HG02798 (cell line): ENCODE results near the gene SRSF7.
"Not testable (repeated sequence)": the region's sequence is repeated elsewhere in the genome, so short reads cannot be mapped to it uniquely, and the experiment has no call there.

Experiments
- ATAC-seq: cut with Tn5 transposase; IDR thresholded peaks from one replicate; pipeline ENCODE4 v1.9.1; 2021; ENCODE audit warnings: mild to moderate bottlenecking; ENCODE audit not compliant: unreplicated experiment, poor library complexity

Gene SRSF7

DNA sequence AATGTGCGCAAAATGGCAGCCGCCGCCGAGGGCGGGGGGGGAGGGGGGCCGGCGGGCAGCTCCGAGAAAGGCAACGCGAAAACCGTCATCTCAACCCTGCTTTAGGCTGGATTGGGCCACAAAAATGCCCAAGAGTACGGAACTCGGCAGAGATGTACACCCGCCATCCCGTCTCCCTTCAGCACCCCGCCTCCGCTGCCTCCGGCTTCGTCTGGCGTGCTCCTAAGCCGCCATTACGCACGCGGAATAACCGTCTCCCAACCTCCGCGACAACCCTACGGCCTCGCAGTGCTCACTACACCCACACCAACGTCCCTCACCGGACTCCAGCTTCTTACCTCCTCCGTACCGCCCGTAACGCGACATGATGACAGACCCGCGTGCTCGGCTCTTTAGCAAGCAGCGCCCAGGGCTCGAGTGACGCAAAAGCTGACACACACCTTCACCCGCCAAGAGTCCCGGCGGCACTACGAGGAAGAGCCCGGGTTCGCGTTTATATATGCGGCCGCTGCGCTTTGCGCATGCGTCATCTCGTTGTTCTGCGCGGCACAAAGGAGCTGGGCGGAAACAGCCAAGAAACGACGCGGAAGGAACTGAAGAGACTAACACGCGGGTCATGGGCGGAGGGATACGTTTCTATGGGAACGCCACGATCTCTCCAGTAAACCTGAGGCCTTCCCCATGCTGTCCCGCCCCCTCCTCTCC lies at the start of gene SRSF7:
Gene SRSF7, minus strand, starts transcription at position 471 of the 705 bp plus-strand sequence. Its CDS starts 105 bp downstream, at position 366.
- ATAC-seq: peak; percentile 85

DNA sequence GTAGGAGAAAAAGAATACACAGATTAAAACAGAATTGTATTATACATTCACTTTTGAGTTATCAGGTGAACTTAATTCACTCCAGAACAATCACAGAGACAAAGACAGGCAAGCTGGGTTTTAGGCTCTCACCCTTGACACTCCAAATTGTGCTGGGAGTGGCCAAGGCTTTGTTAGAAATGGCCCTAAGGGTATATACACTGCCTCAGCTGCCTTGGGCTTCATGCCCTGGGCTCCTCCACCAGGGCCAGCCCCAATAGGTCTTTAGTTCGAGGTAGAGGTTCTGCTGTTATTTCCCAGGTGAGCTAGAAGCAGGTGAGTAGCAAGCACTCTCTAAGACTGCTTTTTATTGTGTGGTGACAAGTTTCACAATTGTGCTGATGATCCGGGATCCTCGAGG lies 46.8 kb upstream of the SRSF7 start:
- no peak for ATAC-seq

DNA sequence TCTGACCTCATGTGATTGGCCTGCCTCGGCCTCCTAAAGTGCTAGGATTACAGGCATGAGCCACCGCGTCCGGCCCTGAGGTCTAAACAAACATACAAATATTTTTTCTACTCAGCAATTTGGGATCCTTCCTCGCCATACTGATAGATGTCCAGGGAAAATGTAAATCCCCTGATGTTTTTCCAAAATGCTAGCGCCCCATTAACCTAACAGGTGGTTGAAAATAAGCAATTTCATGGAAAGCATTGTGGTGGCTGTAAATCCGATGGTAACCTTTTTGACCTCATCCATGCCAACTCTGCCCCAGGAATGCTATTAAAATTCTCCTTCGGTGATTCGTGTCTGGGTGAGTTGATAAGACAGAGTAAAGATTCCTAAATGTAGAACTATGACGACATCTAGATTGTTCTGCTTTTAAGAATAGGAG lies 46.1 kb upstream of the SRSF7 start:
- ATAC-seq: no peak

DNA sequence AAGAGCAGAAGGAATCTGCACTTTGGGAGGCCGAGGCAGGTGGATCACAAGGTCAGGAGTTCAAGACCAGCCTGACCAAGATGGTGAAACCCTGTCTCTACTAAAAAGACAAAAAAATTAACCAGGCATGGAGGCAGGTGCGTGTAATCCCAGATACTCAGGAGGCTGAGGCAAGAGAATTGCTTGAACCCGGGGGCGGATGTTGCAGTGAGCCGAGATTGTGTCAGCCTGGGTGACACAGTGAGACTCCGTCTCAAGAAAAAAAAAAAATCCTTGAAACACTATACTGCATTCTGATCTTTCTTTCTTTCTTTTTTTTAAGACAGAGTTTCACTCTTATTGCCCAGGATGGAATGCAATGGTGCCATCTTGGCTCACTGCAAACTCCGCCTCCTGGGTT lies 43.9 kb upstream of the SRSF7 start:
- ATAC-seq: not testable (repeated sequence)

DNA sequence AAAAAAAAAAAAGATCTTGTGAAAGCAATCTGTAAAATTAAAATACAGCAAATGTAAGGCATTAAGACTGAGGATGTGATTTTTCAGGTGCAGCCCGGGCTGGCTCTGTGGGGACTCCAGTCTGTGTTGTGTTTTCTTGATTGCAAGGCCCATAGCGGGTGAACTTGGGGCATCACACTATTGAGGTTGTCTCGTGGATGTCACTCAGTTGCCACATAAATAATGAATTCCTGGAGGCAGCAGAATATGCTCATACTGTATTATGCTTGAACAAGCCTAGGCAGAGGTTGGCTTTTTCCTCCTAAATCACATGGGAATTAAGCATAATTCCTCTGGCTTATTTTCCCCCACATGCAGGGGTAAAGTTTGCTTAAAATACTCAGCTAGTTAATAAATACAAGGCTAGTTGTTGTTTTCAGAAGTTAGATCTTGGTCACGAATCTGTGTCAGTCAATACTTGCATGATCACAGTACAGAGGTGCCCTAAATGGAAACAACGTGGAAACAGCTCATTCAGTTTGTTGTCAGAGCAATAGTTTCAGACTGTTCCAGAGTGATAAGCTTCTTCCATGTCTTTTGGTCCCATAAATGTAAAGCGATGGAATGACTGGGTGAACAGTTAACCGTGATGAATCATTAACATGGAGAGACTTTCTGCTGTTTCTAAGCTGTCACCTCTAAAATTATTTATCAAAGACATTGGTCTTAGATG lies 43.2 kb upstream of the SRSF7 start:
- no peak for ATAC-seq

DNA sequence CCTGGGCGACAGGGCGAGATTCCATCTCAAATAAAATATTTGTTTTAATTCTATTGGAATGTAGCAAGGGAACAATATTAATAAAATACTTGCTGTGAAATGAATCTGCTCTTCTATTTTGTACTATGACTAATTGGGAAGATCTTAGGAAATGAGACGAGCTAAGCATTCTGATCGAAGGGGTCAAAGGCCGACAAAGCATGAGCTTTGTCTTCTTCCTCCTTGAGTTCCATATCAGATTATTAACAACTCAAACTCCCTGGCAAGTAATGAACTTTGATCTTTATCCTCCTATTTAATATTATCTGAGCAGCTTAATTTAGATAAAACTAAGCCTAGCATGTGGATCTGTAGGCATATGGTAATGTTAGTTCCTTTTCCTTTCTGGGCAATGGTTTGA lies 42.4 kb upstream of the SRSF7 start:
- ATAC-seq: no peak

DNA sequence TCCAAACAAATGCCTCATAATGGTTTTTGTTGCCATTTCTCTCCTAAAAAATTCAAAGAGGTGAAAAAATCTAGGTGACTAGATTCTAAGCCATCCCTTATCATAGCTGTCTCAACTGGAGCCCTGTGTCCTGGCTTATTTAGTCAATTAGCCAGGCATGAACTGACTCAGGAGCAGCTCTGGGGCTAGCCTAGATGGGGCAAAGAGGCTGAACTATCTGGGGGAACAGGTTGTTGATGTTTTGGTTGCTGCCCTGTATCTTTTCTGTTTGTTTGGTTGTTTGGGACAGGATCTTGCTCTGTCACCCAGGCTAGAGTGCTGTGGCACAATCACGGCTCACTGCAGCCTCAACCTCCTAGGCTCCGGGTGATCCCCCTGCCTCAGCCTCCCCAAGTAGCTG lies 41.6 kb upstream of the SRSF7 start:
- ATAC-seq: no peak

DNA sequence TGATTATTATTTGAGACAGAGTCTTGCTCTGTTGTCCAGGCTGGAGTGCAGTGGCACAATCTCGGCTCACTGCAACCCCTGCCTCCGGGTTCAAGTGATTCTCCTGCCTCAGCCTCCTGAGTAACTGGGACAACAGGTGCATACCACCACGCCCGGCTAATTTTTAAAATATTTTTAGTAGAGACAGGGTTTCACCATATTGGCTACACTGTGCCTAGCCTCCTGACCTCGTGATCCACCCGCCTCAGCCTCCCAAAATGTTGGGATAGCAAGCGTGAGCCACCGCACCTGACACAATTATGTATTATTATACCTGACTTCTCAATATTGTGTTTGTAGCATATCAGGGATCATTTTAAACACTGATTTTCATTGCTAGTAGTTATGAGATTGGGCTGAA lies 41.2 kb upstream of the SRSF7 start:
- ATAC-seq: not testable (repeated sequence)

DNA sequence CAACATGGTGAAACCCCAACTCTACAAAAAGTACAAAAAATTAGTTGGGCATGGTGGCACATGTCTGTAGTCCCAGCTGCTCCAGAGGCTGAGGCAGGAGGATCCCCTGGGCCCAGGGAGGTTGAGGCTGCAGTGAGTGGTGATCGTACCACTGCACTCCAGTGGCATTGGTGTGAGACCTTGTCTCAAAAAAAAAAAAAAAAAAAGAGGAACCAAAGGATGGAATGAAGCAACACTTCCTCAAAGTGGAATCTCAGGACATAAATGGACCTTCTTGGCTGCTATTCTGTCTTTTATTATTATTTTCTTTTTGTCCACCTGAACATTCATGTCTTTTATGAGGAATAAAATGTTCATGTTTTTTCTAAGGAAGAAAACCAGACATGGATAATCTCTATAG lies 40.6 kb upstream of the SRSF7 start:
- no peak for ATAC-seq

DNA sequence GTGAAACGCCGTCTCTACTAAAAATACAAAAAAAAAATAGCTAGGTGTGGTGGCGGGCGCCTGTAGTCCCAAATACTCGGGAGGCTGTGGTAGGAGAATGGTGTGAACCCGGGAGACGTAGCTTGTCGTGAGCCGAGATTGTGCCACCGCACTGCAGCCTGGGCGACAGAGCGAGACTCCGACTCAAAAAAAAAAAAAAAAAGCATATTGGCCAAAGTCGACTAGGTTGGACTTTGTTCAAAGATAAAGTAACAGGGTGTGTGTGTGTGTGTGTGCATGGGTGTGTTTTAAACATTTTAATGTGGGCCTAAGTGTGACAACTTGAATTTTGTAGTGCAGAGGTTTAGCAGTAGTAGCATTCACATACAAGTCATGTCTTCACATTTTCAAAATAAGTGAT lies 38.5 kb upstream of the SRSF7 start:
- ATAC-seq: no peak

DNA sequence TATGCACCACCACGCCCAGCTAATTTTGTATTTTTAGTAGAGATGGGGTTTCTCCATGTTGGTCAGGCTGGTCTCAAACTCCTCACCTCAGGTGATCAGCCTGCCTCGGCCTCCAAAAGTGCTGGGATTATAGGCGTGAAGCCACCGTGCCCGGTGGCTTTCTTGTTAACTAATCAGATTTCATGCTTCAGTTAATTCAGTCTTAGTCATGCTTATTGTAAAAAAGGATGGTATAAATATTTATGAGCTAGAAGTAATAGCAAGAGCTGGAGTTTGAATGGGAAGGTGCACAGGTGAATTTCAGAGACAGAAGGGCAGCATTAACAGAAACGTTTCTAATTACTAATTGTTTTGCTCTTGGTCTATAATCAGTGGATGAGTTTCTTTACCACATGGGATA lies 37.1 kb upstream of the SRSF7 start:
- no peak for ATAC-seq

DNA sequence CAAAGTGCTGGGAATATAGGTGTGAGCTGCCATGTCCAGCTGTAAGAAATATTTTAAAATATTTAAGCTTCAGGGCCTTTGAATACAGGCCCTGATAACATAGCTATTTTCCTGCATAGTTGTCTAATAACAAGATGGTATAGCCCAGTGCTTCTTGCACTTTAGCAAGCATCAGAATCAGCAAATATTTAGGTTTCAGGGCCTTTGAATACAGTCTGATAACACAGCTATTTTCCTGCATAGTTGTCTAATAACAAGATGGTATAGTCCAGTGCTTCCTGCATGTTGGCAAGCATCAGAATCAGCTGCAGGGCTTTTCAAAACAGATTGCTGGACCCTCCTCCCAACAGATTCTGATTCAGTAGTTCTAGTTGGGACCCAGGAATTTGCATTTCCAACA lies 32.4 kb upstream of the SRSF7 start:
- no peak for ATAC-seq

DNA sequence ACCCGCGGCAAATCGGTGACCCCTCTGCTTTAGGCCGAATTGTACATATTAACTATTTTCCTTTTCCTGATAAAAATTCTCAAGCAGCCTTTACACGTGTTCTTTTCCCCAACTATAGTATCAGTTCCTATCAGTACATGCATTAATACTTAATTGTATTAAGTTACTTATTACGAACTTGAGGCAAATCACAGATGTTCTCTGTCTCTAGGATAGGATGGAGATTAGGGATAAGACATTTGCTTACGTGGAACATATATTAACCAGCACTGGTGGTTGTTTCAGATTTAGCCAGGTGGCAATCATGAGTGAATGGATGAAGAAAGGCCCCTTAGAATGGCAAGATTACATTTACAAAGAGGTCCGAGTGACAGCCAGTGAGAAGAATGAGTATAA lies 27.5 kb upstream of the SRSF7 start:
- ATAC-seq: no peak

DNA sequence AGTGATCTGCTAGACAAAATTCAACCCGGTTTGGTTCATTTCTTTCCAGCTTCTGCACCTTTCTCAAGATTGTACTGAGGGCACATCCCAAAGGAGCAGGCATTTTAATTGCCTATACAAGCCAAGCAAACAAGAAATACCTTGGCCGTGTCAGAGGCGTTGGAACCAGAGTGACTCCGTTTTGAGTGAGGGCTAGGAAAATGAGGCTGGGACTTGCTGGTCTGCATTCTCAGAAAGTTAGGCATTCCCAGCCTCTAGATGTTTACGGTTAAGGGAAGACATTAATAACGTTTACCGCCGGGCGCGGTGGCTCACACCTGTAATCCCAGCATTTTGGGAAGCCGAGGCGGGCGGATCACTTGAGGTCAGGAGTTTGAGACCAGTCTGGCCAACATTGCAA lies 25.4 kb upstream of the SRSF7 start:
- no peak for ATAC-seq

DNA sequence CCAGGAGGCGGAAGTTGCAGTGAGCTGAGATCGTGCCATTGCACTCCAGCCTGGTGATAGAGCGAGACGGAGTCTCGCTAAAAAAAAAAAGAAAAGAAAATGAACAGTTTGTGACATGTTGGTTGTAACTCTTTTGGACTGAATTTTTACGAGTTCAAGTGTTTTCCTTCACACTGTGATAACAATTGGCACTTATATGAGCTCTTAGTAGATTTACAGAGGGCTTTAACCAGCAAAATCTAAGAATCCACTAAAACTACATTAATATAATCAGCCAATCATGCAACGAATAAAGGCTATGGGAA lies 24.7 kb upstream of the SRSF7 start:
- ATAC-seq: no peak

DNA sequence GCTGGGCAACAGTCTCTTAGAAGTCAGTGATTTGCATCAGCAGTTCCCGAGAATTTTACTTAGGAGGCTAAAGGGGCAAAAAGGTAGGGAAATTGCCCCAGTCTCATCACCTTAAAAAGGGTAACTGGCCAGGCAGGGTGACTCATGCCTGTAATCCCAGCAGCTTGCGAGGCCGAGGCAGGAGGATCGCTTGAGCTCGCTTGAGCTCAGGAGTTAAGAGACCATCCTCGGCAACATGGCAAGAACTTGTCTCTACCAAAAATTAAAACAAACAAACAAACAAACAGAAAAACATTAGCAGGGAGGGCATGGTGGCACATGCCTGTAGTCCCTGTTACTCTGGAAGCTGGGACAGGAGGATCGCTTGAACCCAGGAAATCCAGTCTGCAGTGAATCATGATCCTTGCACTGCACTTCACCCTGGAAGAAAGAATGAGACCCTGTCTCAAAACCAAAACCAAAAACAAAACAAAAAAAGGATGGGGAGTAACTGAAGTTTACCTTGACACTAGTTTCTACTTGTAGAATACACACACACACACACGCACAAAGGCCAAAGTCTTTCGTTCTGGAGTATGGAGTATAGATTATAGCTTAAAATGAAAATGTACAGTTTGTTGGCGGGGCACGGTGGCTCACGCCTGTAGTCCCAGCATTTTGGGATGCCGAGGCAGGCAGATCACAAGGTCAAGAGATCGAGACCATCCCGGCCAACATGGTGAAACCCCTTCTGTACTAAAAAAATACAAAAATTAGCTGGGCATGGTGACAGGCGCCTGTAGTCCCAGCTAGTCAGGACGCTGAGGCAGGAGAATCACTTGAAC lies 24.1 kb upstream of the SRSF7 start:
- ATAC-seq: no peak

DNA sequence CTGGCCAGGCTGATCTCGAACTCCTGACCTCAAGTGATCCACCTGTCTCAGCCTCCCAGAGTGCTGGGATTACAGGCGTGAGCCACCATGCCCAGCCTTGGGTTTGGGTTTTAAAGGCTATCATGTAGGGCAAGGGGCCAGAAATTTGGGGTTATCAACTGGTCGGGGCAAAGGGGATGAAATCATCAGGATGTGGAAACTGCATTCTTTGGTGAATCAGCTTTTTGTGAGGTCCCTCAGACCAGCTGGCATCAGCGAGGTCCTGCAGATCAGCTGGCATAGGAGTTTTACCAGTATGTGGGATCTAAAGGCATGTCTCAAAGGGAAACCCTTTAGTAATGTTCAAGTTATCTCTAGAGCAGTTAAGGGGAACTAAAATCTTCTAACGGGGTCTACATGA lies 20.5 kb upstream of the SRSF7 start:
- ATAC-seq: no peak

DNA sequence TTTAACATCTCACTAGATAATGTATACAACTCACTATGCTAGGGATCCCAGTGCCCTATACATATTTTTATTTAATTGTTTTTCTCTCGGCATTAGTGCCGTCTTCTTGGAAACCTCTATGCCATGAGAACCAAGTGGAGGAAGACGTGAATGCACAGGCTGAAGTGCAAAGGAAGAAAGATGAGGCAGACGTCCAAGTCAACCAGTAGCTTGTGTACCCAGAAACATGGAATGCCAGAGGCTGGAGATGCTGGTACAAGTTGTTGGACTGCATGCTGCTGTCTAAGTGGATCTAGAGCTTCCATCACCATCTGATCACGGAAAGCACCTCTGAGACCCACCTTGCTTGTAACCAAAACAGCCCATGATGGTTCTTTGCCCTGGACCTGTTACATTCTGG lies 14.4 kb upstream of the SRSF7 start:
- ATAC-seq: no peak

DNA sequence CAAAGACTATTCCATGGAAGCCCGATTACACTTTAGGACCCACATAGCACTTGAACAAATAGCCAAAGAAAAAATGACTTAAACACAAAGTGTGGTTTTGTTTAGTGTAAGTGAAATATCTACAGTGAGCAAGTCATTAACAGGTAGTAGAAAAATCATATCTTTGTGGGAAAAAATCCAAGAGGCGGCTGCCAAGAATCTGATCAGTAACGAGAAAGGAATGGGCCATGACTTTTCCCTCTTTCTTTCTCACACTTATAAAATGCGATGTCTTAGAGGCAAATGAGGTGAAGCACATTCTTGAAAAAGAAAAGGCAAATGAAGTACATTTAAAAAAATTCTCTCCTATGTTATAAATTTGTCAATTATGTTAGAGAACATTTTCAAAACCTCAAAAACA lies 14.0 kb upstream of the SRSF7 start:
- ATAC-seq: no peak

DNA sequence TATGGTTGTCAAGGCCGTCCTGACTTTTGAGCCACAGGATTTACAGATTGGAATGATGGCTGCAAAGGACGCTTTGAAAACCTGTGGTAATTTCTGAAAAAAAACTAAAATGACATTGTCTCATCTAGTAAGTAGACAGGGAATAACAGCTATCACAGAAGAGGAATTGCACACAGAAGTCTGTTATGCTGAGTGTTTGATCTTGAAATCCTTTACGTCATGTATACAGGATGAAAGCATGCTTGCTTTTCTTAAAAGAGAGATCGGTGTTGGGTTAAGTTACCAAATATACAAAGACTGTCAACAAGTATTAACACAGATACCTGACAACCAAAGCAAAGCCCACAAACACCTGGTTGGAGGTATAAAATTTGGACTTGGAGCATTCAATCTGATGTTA lies 12.6 kb upstream of the SRSF7 start:
- no peak for ATAC-seq

DNA sequence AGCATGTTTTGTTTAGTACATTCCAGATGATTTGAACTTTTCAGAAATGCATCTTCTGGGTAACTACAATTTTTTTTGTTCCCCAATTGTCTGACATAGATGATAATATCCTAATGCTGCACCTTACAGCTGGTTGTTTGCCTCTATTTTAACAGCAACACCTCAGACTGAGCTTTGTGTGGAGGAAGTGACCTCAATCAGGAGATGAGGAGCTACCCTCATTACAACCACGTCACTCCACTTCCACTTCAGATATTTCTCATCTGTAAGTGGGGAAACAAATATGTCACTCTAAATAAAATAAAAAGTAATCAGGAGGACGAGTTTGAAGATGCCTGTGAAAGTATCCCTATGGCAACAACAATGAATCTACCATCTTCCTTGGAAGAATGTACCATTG lies 12.1 kb upstream of the SRSF7 start:
- no peak for ATAC-seq
